Epithelial cell of proximal tubule (primary cell): ENCODE results near the gene SMAD9. TPM values are rescaled to one million over a fixed set of nuclear protein-coding genes. Genes with fewer than 3 reads are reported as not detected.

Source experiments
- DNase-seq: peaks from one replicate; pipeline ENCODE4 v3.0.0-alpha.2; 2011; ENCODE audit warnings: low read depth
- H3K4me3 ChIP-seq: 2 replicates; pipeline ENCODE4 v1.5.1; 2011; ENCODE audit warnings: low read depth, mild to moderate bottlenecking, low read length
- CTCF ChIP-seq: conservative IDR thresholded peaks from 2 replicates; pipeline ENCODE4 v1.5.1; 2012; ENCODE audit warnings: low read depth, mild to moderate bottlenecking, low read length
- total RNA-seq: library from RNA; depleted of rRNA; stranded (reverse); fragments of >200 nt; gene quantifications from 2 replicates; pipeline ENCODE4 v1.2.3, GENCODE V29; 2015

Gene SMAD9
- total RNA-seq, 1 donor from 2014 or later: 4.8 TPM

DNA sequence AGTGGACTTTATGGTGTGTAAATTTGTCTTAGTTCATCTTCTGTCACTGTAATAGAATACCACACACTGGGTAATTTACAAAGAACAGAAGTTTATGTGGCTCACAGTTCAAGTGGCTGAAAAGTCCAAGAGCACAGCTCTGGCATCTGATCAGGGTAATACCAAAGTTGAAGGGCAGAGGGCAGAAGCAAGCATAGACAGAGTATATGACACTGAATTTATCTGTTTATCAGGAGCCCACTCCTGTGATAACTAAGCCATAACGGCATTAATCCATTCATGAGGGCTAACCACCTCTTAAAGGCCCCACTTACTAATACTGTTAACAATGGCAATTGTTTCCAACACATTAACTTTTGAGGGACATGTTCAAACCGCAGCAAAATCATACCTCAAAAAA, 105.0 kb downstream of the SMAD9 start:
- H3K4me3 ChIP-seq: no peak overlapping the region
- no peak for DNase-seq
- TF ChIP-seq CTCF: peak; percentile 42

DNA sequence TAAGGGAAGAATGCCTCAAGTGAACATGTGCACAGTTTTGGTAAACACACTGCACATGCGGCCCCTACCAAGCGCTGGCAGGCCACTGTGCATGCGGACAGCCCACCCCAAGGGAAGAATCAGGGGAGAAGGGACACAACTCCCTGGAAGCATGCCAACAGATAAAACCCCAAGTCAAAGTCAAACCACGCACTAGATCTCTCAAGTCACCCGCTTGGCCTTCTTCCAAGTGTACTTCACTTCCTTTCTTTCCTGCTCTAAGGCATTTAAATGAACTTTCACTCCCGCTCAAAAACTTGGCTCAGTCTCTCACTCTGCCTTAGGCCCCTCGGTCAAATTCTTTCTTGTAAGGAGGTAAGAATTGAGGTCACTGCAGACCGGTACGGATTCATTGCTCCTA, 105.6 kb downstream of the SMAD9 start:
- no peak for DNase-seq
- H3K4me3 ChIP-seq: no peak overlapping the region
- TF ChIP-seq CTCF: no peak

DNA sequence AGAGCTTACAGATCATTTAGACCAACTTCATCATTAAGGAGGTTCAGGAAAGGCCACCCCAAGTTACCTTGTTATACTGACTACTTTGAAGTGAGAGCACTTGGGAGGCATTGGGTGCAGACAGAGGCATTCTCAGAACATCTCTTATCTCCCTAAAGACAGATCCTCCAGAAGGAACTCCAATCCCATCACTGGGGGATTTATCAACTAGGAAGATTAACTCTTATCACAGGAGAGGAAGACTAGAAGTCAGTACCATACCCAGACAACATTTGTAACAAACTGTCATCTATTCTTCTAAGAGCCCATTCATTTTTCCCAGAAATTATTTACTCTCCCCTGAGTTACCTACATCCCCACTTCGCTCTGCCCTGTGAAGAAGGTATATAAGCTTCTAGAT, 106.8 kb downstream of the SMAD9 start:
- TF ChIP-seq CTCF: no peak
- no peak for DNase-seq
- no peak overlapping the region for H3K4me3 ChIP-seq

DNA sequence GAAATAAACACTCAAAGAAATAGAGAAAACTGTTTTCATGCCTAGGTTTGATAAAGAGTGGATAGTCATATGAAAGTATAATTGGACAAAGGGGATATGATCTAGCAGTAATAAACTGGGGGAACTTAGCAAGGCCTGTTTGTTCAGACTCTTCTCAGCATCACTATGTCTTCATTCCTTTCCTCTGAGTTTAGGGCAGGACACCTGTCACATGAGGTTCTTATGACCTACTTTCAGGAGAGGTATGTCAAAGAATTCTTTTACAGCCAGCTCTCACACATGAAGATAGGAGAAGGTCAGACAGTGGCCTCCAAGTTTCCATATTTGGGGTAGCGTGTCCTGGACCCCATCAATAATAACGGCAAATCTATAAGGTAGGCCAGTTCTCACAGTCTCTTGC, 112.4 kb downstream of the SMAD9 start:
- DNase-seq: no peak
- no peak for TF ChIP-seq CTCF
- no peak overlapping the region for H3K4me3 ChIP-seq

DNA sequence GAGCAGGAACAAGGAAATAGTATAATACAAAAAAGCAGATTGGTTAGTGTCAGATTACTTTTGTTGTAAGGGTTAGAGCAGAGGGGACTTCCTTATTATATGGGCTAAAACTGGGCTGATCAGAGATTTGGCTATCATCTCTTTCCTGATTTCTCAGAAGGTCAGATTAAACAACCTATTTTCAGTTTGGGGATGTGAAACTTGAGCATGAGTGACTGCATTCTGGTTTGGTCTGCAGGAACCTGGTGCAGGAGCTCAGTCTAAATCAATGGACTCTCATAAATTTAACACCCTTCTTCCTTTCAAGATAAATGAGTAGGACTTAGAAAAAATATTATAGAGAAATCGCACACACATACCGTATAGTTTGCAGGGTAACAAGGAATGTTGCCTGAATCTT, 113.9 kb downstream of the SMAD9 start:
- DNase-seq: no peak
- TF ChIP-seq CTCF: no peak
- no peak overlapping the region for H3K4me3 ChIP-seq

DNA sequence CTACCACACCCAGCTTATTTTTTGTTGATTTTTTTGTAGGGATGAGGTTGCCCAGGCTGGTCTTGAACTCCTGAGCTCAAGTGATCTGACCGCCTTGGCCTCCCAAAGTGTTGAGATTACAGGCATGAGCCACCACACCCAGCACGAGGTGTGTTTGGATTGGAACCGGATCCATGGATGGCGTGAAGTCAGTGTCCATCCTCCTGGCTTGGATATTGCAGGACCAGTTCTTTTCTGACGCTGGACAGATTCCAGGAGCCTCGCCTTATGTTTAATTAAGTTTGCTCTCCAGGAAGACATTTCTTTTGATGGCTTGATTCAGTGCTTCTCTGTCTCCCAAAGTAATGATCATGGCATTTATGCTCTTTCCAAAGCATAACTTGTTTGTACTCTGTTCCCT, 115.5 kb downstream of the SMAD9 start:
- TF ChIP-seq CTCF: no peak
- no peak overlapping the region for H3K4me3 ChIP-seq
- no peak for DNase-seq

DNA sequence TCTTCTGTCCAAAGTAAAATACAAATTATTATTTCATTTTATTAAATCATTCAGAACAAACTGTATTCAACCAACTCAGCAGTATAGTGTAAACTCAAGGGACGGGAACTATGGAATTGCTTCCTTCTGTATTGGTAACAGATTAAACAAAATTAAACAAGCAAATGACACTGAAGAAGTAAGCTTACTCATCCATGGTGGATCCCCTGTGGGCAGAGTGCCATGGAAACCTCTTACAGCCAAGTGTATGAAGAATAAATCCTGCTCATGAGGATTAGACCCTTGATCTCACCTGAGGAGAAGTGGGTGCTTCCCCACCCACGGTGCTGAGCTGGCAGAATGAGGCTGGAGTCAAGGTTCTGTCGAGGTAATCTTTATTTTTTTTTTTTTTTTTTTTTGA, 119.0 kb downstream of the SMAD9 start:
- TF ChIP-seq CTCF: no peak
- H3K4me3 ChIP-seq: no peak overlapping the region
- peak; percentile 53 for DNase-seq
